ENCODE results near the gene CYP4F22.
"Not testable (repeated sequence)": the region's sequence is repeated elsewhere in the genome, so short reads cannot be mapped to it uniquely, and the experiment has no call there.

The CYP4F22 gene

GRCh38 chr19:15495151-15495550, 13.2 kb upstream of the CYP4F22 start:
- no peak for DNase-seq (ENCODE audit: low spot score)

GRCh38 chr19:15498156-15498858, 10.0 kb upstream of the CYP4F22 start:
- no peak for DNase-seq (ENCODE audit: low spot score)

GRCh38 chr19:15498910-15499309, 9.4 kb upstream of the CYP4F22 start:
- DNase-seq (ENCODE audit: low spot score), result peak; percentile 7

GRCh38 chr19:15501596-15501995, 6.7 kb upstream of the CYP4F22 start:
- no peak for DNase-seq (ENCODE audit: low spot score)

- no peak for DNase-seq (ENCODE audit: low spot score)
Observed at GRCh38 chr19:15502264-15502663, 6.1 kb upstream of the CYP4F22 start.

GRCh38 chr19:15506074-15506571, 2.2 kb upstream of the CYP4F22 start:
- no peak for DNase-seq (ENCODE audit: low spot score)

DNA sequence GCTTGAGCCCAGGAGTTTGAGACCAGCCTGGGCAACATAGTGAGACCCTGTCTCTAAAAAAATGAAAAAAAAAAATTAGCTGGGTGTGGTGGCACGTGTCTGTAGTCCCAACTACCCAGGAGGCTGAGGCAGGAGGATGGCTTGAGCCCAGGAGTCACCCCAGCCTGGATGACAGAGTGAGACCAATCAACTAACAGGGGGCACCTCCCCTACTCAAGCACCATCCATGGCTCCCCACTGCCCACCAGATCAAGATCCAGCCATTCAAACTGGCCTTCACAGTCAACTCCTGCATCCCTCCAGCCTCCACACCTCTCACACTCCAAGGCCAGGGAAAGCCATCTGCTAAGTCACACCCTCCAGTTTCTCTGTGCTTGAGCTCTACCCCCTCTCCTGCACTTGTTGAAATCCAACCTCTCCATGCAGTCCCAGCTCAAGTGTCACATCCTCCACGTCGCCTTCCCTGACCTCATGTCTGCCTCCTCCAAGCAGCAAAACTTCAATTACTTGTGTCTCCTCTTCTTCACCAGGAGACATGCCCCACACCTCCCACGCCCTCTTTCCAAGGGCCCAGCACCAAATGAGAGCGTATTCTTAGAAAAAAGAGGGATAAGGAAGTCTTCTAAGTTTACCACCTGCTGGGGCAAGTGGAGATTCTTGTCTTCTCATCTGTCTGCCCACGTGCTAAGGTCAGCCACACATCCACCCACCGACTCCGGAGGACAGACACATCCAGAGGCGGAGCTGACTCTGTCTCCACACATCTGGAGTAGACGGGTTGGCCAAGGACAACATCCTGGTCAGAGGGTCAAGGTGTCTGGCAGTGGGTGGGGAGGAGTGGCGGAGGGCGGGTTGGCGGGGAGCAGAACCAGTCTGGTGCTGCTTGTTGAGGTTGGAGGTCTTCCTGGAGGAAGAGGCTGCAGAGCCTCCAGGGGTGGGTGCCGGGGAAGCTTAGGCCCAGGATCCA, 974 bp upstream of the CYP4F22 start:
- no peak for DNase-seq (ENCODE audit: low spot score)

DNA sequence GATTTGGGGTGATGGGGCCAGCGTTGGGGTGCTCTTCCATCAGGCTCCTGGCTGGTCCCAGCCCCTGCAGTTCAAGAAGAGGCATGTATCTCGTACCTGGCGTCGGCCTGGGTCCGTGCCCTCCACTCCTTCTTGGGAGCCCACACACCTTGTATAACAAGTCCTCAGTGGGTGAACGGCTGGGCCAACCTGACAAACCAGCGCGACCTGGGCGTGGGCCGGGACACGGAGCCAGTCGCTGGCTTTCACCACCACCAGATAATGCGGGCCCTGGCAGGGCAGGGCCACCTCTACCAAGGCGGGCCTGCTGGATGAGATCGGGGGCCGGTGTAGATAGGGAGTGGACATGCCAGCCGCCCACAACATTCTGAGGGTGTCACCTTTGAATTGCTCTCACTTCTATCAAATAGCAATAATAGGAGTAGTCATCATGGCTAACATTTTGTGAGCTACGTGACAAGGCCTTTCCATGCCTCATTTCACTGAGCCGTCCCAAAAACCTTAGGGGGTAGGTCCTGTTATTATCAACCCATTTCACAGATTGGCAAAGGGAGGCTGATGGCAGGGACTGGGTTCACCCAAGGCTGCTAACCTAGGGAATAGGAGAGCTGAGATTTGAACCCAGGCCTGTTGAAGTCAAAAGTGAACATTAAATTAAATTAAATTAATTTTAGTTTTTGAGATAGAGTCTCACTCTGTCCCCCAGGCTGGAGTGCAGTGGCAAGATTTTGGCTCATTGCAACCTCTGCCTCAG, 3.5 kb downstream of the CYP4F22 start:
- no peak for DNase-seq (ENCODE audit: low spot score)

- not testable (repeated sequence) for DNase-seq (ENCODE audit: low spot score)
Observed at GRCh38 chr19:15515227-15515625, 6.9 kb downstream of the CYP4F22 start.

- no peak for DNase-seq (ENCODE audit: low spot score)
Observed at GRCh38 chr19:15516363-15516762, 8.0 kb downstream of the CYP4F22 start.

GRCh38 chr19:15517778-15518177, 9.5 kb downstream of the CYP4F22 start:
- no peak for DNase-seq (ENCODE audit: low spot score)

- DNase-seq (ENCODE audit: low spot score), result no peak
Observed at GRCh38 chr19:15519433-15519976, 11.2 kb downstream of the CYP4F22 start.

DNA sequence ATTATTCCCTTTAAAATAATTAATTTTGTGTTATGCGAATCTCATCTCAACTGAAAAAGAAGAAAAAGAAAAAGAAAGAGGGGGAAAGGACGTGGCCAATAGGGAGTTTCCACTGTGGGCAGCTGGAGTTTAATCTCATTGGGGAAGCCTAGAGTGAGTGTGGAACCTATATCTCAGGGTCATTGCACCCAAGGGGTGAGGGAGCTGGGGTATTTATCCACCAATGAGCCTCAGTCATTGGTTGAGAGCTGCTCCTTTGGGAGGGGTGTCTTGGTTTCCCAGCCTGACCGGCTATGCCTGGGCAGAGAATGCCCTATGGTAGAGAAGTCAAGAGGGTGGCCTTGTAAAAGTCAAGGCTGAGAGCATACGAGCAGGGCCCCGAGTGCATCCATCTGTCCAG, 16.5 kb downstream of the CYP4F22 start:
- DNase-seq (ENCODE audit: low spot score), result no peak

- DNase-seq (ENCODE audit: low spot score), result no peak
Observed at GRCh38 chr19:15525291-15525690, 17.0 kb downstream of the CYP4F22 start.

DNA sequence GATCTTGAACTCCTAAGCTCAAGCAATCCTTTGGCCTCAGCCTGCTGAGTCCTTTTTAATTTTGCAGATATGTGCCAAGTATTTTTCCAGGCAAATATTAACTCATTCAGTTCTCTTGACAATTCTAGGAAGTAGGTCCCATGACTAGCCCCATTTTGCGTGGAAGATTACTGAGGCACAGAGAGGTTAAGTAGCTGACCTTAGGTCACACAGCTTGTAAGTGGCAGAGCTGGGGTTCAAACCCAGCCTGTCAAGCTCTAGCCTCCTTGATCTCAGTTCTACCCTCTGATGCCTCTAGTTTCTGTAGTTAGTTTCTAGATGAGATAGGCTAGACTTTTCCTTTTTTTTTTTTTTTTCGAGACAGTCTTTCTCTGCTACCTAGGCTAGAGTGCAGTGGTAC, 18.1 kb downstream of the CYP4F22 start:
- DNase-seq (ENCODE audit: low spot score), result no peak

DNA sequence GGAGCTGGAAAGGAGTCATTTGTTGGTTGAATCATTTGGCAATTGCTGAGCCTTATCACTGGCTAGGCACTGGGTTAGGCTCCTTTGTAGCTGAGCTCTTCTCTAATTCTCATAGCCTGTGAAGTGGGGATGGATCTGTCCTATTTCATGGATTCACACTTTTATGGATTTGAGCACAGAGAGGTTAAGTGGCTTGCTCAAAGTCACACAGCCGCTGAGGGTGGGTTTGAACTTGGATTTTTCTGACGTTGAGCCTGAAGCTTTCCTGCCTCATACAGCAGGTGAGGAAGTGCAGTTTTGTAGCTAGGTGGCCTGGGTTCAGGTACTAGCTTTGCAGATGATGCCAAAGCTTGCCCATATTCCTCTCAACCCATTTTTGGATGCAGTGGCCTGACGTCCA, 19.4 kb downstream of the CYP4F22 start:
- no peak for DNase-seq (ENCODE audit: low spot score)

- DNase-seq (ENCODE audit: low spot score), result no peak
Observed at GRCh38 chr19:15529774-15530372, 21.5 kb downstream of the CYP4F22 start.

GRCh38 chr19:15532779-15533521, 24.6 kb downstream of the CYP4F22 start:
- DNase-seq (ENCODE audit: low spot score), result no peak

DNA sequence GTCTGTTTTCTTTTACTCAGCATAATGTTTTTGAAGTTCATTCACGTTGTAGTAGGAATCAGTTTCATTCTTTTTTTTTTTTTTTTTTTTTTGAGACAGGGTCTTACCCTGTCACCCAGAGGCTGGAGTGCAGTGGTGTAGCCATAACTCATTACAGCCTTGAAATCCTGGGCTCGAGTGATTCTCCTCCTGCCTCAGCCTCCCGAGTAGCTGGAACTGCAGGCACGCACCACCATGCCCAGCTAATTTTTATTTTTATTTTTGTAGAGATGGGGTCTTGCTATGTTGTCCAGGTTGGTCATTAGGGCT, 25.2 kb downstream of the CYP4F22 start:
- not testable (repeated sequence) for DNase-seq (ENCODE audit: low spot score)

DNA sequence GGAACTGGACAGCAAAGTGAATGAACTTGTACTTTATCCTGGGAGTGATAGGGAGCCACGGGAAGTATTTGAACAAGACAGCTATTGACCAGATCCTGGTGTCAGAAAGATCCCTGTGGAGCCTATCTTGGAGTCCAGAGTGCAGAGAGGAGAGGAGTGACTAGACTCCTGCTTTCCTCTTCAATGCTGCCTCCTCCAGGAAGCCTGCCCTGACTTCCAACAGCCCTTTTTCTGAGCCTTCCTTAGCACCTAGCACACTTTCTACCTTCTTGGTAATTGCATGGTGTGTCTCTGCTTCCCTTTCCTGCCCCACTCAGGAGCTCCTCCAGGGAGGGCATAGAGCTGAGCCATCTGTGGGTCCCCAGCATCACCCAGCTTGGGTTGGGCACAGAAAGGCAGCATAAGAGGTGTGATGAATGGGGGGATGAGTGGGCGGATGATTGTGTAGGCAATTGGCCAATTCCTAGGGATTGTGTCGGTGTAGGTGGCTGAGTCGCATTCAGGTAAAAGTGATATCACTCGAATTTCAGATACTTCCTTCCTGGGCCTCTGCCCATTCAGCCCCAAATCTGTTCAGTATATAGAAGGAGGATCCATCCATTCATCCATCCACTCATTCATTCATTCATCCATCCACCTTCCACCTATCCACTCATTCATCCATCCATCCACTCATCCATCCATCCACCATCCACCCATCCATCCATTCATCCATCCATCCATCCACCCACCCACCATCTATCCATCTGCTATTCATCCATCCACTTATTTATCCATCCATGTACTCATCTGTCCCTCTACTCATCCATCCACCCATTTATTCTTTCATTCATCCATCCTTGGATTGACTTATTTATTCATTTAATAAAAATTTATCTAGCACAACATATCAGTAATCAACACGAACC, 26.9 kb downstream of the CYP4F22 start:
- DNase-seq (ENCODE audit: low spot score), result no peak
